Lower leg skin (tissue), 4 donors: ENCODE data around the gene OR51E1. TPM values are rescaled to one million over a fixed set of nuclear protein-coding genes. Genes with fewer than 3 reads are reported as not detected.

Experiments
- DNase-seq, 2 donors: peaks; one replicate each; pipeline ENCODE4 v3.0.0-alpha.2; 2019; ENCODE audit warnings: low spot score in 2 of 2
- H3K4me3 ChIP-seq: fragments of 200-600 bp; sonication (generic); 2 replicates; pipeline ENCODE4 v1.5.1; 2017; ENCODE audit warnings: mild to moderate bottlenecking, low read depth; ENCODE audit not compliant: poor library complexity, severe bottlenecking
- POLR2A ChIP-seq, 2 donors: fragments of 450-650 bp; IDR thresholded peaks; one replicate each; pipeline ENCODE4 v1.6.1; 2016 to 2017; ENCODE audit warnings: antibody characterized with exemption in 2 of 2, mild to moderate bottlenecking in 1 of 2, moderate library complexity in 1 of 2
- WGBS, 2 donors: methylation state at CpG; one replicate each; pipeline ENCODE4 v1.1.5; 2018; 5-methylcytosine and 5-hydroxymethylcytosine counted together
- intact Hi-C: fragments of 100-400 bp; cut with DNase I; formaldehyde crosslinking; loops from one replicate; pipeline ENCODE4 v1.15.0; 2023; ENCODE audit warnings: low total_unique reads
- total RNA-seq, 4 donors: library from RNA; depleted of rRNA; stranded (reverse); fragments of >200 nt; gene quantifications; one replicate each; pipeline ENCODE4 v1.1.0, GENCODE V29; 2016
- TF ChIP-seq, protein P1 (sequence below), 3 donors: fragments of 450-650 bp; IDR thresholded peaks; one replicate each; pipeline ENCODE4 v1.5.1; 2016; ENCODE audit warnings: antibody characterized with exemption in 3 of 3, mild to moderate bottlenecking in 3 of 3, moderate library complexity in 2 of 3

OR51E1 gene
- total RNA-seq, 4 donors from 2014 or later: 0.11 to 0.39 (median 0.21) TPM

DNA sequence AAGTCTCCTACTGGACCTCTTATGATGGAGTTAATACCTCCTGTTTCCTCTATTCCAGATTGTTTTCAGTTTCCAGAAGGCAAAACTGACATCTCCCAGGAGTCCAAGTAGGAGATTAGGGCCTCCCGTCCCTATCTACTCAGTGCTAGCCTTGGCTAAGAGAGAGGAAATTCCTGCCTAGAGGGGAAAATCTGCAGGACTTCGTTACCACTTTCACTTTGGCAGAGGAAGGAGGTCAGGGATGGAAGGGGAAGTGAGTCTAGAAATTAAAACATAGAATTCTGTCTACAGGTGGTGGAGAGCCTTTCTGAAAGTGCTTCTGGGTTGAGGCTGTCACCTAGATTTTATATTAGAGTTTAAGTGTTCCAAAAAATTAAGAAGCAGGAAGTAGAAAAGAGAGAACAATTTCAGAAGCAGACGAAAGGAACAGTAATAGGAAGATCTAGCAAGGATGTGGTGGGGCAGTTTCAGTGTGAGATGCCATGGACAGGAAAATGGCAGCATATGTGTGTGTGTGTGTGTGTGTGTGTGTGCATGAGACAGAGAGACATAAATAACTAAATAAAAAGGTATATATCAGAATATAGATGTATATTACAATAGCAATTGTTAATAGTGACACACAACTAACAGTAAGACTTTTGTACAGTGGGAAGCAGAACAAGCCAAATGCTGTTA lies 33.4 kb upstream of the OR51E1 start:
- H3K4me3 ChIP-seq: no peak overlapping the region
- intact Hi-C loops: no loop called here
- no peak for DNase-seq
- WGBS, 2 donors: 11 to 15% methylated on average over 3 of the region's 3 CpGs
- no peak for TF ChIP-seq POLR2A (IDR thresholded peaks at IDR 0.05)
- TF ChIP-seq, protein P1, sequence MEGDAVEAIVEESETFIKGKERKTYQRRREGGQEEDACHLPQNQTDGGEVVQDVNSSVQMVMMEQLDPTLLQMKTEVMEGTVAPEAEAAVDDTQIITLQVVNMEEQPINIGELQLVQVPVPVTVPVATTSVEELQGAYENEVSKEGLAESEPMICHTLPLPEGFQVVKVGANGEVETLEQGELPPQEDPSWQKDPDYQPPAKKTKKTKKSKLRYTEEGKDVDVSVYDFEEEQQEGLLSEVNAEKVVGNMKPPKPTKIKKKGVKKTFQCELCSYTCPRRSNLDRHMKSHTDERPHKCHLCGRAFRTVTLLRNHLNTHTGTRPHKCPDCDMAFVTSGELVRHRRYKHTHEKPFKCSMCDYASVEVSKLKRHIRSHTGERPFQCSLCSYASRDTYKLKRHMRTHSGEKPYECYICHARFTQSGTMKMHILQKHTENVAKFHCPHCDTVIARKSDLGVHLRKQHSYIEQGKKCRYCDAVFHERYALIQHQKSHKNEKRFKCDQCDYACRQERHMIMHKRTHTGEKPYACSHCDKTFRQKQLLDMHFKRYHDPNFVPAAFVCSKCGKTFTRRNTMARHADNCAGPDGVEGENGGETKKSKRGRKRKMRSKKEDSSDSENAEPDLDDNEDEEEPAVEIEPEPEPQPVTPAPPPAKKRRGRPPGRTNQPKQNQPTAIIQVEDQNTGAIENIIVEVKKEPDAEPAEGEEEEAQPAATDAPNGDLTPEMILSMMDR (IDR thresholded peaks at IDR 0.05): no peak

DNA sequence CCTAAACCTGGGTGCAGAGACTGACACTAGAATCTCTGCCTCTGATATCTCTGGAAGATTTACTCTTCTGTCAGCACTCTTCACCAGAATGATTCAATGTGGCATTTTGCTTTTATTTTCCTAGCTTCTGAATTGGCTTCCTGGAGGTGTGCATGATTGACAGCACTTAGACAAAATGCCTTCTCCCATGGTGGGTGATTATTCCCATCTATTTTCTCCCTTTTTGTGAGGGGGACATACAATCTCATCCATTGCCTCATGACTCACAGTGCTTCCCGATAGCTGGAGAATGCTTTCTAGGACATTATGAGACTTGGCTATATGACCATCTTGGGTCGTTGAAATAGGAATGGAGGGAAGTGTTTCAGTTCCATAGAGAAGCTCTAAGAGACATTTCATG lies 31.8 kb upstream of the OR51E1 start:
- no peak for TF ChIP-seq POLR2A (IDR thresholded peaks at IDR 0.05)
- H3K4me3 ChIP-seq: no peak overlapping the region
- no peak for DNase-seq
- 86 to 91% methylated on average over 2 of the region's 2 CpGs for WGBS, 2 donors
- intact Hi-C loops: no loop called here

DNA sequence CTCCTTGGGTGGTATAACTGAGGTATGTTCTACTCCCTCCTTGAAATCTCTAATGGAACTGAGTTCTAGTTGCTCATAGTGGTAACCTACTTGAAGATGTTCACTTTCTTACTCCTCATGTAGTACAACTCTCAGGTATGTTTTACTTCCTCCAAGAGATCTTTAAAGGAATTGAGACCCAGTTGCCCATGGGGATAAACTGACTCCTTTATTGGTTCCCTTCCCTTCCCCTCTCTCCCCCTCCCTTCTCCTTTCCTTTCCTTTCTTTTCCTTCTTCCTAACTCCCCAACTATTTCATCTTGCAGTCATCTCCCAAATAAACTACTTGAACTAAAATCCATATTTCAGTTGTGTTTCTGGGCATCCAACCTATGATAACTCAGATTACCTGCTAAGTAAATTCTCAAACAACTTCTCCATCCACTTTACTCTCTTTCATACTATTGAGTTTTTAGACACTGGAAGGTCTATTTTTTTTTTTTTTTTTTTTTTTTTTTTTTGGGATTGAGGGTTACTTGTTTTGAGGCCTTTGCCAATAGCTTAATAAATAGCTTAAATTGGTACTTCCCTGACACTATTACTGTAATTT lies 27.8 kb upstream of the OR51E1 start:
- H3K4me3 ChIP-seq: no peak overlapping the region
- intact Hi-C loops: no loop called here
- TF ChIP-seq POLR2A (IDR thresholded peaks at IDR 0.05): no peak
- TF ChIP-seq, protein P1 (IDR thresholded peaks at IDR 0.05): no peak

DNA sequence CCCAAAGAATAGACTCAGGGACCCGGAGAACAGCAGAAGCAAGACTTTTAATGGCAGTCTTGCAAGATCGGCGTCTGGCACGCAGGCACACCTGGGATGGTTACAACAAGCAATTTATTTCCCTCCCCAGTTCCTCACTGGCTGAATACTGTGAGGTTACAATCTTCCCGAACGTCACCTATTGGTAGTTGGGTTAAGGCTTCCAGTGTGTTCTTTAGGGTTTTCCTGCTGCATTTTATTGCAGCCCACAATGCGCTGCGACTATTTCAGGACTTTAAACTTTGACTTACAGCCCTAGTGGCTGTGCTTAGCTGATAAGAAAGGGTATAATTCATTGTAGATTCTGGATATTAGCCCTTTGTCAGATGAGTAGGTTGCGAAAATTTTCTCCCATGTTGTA lies 24.3 kb upstream of the OR51E1 start:
- no peak for DNase-seq
- intact Hi-C loops: no loop called here
- TF ChIP-seq POLR2A (IDR thresholded peaks at IDR 0.05): no peak
- TF ChIP-seq, protein P1 (IDR thresholded peaks at IDR 0.05): no peak
- H3K4me3 ChIP-seq: no peak overlapping the region
- 76 to 84% methylated on average over 9 of the region's 9 CpGs for WGBS, 2 donors

More for the DNA sequence above, 27.8 kb upstream of the OR51E1 start:
- no peak for DNase-seq

DNA sequence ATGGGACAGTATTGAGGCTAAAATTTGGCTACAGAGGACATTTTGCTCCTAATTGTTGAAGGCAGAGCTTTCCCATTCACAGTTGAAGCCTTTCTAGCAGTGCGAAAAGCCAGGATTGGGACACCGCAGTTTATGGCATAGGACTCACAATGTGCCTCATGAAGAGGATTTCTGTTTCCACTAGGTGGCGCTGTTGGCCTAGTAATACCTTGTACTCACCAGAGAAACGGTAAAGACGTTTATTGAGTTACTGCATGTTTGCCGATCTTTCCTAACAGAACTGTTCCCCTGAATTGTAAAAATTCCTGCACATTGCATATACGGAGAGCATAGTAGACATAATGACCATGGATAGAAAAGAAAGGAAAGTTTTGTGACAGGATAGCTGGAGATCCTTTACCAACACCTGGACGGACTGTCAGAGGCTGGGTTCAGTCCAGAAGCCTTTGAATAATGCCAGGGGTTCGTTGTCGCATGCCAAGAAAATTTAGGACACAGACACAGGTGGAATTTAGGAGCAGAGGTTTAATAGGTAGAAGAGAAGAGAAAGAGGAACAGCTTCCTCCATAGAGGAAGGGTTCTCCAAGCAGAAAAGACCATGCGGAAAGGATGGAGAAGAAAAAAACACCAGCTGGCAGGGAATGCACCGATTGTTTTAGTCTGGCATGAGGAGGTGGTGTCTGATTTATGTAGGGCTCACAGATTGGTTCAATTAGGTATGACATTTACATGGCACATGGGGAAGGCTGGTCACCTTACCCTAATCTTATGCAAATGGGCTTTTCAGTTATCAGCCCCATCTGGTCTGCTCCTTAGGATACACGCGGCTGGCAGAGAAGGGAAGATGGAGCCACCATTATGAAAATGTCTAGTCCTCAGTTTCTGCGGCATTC lies 17.3 kb upstream of the OR51E1 start:
- intact Hi-C loops: no loop called here
- no peak for DNase-seq
- H3K4me3 ChIP-seq: no peak overlapping the region
- WGBS, 2 donors: 35 to 42% methylated on average over 15 of the region's 15 CpGs
- TF ChIP-seq, protein P1 (IDR thresholded peaks at IDR 0.05): no peak
- TF ChIP-seq POLR2A (IDR thresholded peaks at IDR 0.05): no peak

DNA sequence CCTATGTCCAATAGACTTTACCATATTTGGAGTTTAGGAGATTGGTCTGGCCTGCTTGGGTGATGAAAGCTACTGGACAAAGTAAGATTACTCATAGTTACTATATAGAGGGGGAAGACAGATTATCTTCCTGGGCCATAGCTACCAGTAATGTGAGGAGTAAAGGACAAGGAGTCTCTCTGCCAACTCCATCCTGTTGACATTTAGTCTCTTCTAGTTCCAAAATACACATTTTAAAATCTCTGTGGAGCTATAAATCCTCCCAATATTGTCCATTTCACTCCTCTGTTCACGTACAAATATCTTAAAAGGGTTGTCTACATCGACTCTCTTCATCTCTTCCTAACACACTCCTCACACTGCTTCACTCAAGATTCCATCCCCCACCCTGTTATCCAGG lies 7.6 kb upstream of the OR51E1 start:
- no peak overlapping the region for H3K4me3 ChIP-seq
- no peak for DNase-seq
- WGBS, 2 donors: 82 to 83% methylated on average over 2 of the region's 2 CpGs
- intact Hi-C loops: no loop called here
- no peak for TF ChIP-seq POLR2A (IDR thresholded peaks at IDR 0.05)
- TF ChIP-seq, protein P1 (IDR thresholded peaks at IDR 0.05): no peak
